Measurements from ENCODE around the gene SPART.
A peak's percentile ranks its signal among the peaks of the same experiment; 100 is the strongest.

SPART gene

GRCh38 chr13:36298535-36299068 is 47.6 kb downstream of the SPART start:
- DNase-seq (ENCODE audit: low read depth) = peak; percentile 8
- no peak for TF ChIP-seq MAX (IDR thresholded peaks at IDR 0.05; ENCODE audit: low read depth, low read length)
- TF ChIP-seq CTCF (IDR thresholded peaks at IDR 0.05; ENCODE audit: low read depth, low read length) = no peak
- no peak for TF ChIP-seq POLR2A (IDR thresholded peaks at IDR 0.05; ENCODE audit: extremely low read depth, insufficient read length)
- no peak for TF ChIP-seq MYC (IDR thresholded peaks at IDR 0.05; ENCODE audit: low read depth, low read length)
- peak overlapping the region; percentile 87 for H3K4me3 ChIP-seq (ENCODE audit: low read depth, low read length)

GRCh38 chr13:36297366-36298338 is 48.5 kb downstream of the SPART start, which contains the start of gene CCDC169:
TSS of gene CCDC169 (minus strand) at chr13:36297814. CDS start at chr13:36297719, 95 bp downstream.
- TF ChIP-seq POLR2A (IDR thresholded peaks at IDR 0.05; ENCODE audit: extremely low read depth, insufficient read length) (peak; percentile 98), MYC (IDR thresholded peaks at IDR 0.05; ENCODE audit: low read depth, low read length) (peak; percentile 98), MAX (IDR thresholded peaks at IDR 0.05; ENCODE audit: low read depth, low read length) (peak; percentile 97), CTCF (IDR thresholded peaks at IDR 0.05; ENCODE audit: low read depth, low read length) (no peak)
- DNase-seq (ENCODE audit: low read depth) = peak; percentile 91
- H3K4me3 ChIP-seq (ENCODE audit: low read depth, low read length) = peak within 1 kb of the TSS; percentile 87

GRCh38 chr13:36294096-36294495 is 52.1 kb downstream of the SPART start:
- H3K4me3 ChIP-seq (ENCODE audit: low read depth, low read length) = no peak overlapping the region
- DNase-seq (ENCODE audit: low read depth) = peak; percentile 19
- TF ChIP-seq CTCF (IDR thresholded peaks at IDR 0.05; ENCODE audit: low read depth, low read length) = no peak
- no peak for TF ChIP-seq MYC (IDR thresholded peaks at IDR 0.05; ENCODE audit: low read depth, low read length)
- no peak for TF ChIP-seq MAX (IDR thresholded peaks at IDR 0.05; ENCODE audit: low read depth, low read length)
- TF ChIP-seq POLR2A (IDR thresholded peaks at IDR 0.05; ENCODE audit: extremely low read depth, insufficient read length) = no peak

GRCh38 chr13:36293497-36293896 is 52.7 kb downstream of the SPART start:
- no peak overlapping the region for H3K4me3 ChIP-seq (ENCODE audit: low read depth, low read length)
- TF ChIP-seq MAX (IDR thresholded peaks at IDR 0.05; ENCODE audit: low read depth, low read length) = no peak
- no peak for TF ChIP-seq MYC (IDR thresholded peaks at IDR 0.05; ENCODE audit: low read depth, low read length)
- no peak for TF ChIP-seq CTCF (IDR thresholded peaks at IDR 0.05; ENCODE audit: low read depth, low read length)
- no peak for TF ChIP-seq POLR2A (IDR thresholded peaks at IDR 0.05; ENCODE audit: extremely low read depth, insufficient read length)
- no peak for DNase-seq (ENCODE audit: low read depth)

GRCh38 chr13:36288794-36289391 is 57.3 kb downstream of the SPART start:
- TF ChIP-seq MYC (IDR thresholded peaks at IDR 0.05; ENCODE audit: low read depth, low read length) = no peak
- TF ChIP-seq POLR2A (IDR thresholded peaks at IDR 0.05; ENCODE audit: extremely low read depth, insufficient read length) = no peak
- TF ChIP-seq MAX (IDR thresholded peaks at IDR 0.05; ENCODE audit: low read depth, low read length) = no peak
- no peak for TF ChIP-seq CTCF (IDR thresholded peaks at IDR 0.05; ENCODE audit: low read depth, low read length)
- H3K4me3 ChIP-seq (ENCODE audit: low read depth, low read length) = no peak overlapping the region
- peak; percentile 18 for DNase-seq (ENCODE audit: low read depth)

All from NB4 (cell line).